HL-60 (cell line): ENCODE results near the gene SUSD5.

ENCODE experiments used
- DNase-seq, 2 experiments: peaks; one replicate each; pipeline ENCODE4 v3.0.0-alpha.2; 2010 to 2020; ENCODE audit warnings: low read depth in 1 of 2, low spot score in 1 of 2
- H3K27ac ChIP-seq: fragments of 250-450 bp; sonication (Bioruptor Pico); replicated peaks from 2 replicates; pipeline ENCODE4 v1.5.1; 2020; ENCODE audit warnings: mild to moderate bottlenecking, moderate library complexity
- H3K27me3 ChIP-seq: fragments of 250-450 bp; sonication (Bioruptor Pico); 2 replicates; pipeline ENCODE4 v1.5.1; 2021; ENCODE audit warnings: mild to moderate bottlenecking, moderate library complexity; ENCODE audit not compliant: insufficient read depth, poor library complexity, severe bottlenecking
- H3K4me3 ChIP-seq: replicated peaks from 2 replicates; pipeline ENCODE4 v1.5.1; 2011; ENCODE audit warnings: mild to moderate bottlenecking, control low read depth, low read length; ENCODE audit not compliant: insufficient read depth
- GABPA ChIP-seq: IDR thresholded peaks from 2 replicates; pipeline ENCODE4 v1.6.1; 2012; ENCODE audit warnings: low read depth
- POLR2AphosphoS5 ChIP-seq: IDR thresholded peaks from 2 replicates; pipeline ENCODE4 v1.6.1; 2012; ENCODE audit warnings: low read depth
- REST ChIP-seq: IDR thresholded peaks from 2 replicates; pipeline ENCODE4 v1.6.1; 2012; ENCODE audit warnings: low read depth; ENCODE audit not compliant: insufficient replicate concordance
- SPI1 ChIP-seq: IDR thresholded peaks from 2 replicates; pipeline ENCODE4 v1.6.1; 2012; ENCODE audit warnings: low read depth, mild to moderate bottlenecking, borderline replicate concordance
- TF ChIP-seq, protein P1 (sequence below): IDR thresholded peaks from one replicate; pipeline ENCODE4 v1.5.1; 2011; ENCODE audit warnings: low read length, control low read depth, inconsistent platforms; ENCODE audit not compliant: insufficient read depth

SUSD5 gene

DNA sequence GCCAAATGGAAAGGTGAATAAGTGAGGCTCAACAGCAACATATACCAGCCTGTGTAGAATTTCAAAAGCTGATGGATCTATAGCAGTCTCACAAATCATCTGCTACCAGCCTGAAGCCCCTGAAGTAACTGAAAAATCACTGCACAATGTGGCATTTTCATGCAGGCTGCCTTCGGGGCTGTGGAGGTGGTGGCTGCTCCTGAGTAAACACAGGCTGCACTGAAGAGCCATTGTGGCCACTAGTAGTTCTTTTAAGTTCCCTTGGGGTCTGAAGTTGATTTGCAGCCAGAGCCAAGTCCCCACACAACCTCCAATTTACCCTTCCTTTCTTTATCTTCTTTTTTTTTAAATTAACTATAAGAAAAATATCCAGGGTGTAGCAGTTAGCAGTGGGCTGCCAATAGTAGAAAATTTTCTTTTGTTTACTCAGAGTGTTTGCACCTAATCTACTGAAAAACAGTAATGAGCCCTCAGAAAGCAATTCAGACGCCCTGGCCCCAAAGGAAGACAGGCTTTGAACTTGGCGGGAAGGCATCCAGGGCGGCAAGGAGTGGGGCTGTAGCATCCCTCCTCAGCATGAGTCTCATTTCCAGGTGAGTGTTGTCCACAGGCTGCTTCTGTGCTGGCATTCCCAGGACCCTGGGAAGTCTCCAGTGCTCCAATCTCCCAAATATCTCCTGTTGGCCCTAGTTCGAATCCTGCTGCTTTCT lies 13.3 kb upstream of the SUSD5 start:
- no peak for TF ChIP-seq SPI1
- TF ChIP-seq POLR2AphosphoS5, result no peak
- no peak for TF ChIP-seq GABPA
- TF ChIP-seq REST, result no peak
- TF ChIP-seq, protein P1, sequence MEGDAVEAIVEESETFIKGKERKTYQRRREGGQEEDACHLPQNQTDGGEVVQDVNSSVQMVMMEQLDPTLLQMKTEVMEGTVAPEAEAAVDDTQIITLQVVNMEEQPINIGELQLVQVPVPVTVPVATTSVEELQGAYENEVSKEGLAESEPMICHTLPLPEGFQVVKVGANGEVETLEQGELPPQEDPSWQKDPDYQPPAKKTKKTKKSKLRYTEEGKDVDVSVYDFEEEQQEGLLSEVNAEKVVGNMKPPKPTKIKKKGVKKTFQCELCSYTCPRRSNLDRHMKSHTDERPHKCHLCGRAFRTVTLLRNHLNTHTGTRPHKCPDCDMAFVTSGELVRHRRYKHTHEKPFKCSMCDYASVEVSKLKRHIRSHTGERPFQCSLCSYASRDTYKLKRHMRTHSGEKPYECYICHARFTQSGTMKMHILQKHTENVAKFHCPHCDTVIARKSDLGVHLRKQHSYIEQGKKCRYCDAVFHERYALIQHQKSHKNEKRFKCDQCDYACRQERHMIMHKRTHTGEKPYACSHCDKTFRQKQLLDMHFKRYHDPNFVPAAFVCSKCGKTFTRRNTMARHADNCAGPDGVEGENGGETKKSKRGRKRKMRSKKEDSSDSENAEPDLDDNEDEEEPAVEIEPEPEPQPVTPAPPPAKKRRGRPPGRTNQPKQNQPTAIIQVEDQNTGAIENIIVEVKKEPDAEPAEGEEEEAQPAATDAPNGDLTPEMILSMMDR, result no peak
- H3K27ac ChIP-seq, result no peak overlapping the region
- H3K27me3 ChIP-seq, result no peaks in the 10 kb centered on the region
- DNase-seq, result no peak
- no peak overlapping the region for H3K4me3 ChIP-seq

DNA sequence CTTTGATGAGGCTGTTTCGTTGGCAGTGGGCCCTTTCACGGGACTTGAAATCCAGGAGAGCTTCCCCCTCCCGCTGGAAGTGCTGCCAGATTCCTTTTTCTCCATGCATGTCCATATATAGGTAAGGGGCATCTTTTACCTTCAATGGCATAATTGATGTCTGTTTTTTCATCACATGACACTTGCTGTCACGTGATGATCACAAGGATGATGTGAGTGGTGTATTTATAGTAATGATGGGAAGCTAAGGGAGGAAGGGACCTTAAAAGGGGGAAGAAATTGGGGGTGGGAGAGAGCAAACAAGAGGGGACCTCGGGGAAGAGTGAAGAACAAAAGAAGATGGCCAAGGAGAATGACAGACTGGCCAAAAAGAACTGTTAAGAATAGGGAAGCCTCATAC lies 11.3 kb upstream of the SUSD5 start:
- Histone ChIP-seq H3K27ac (no peak overlapping the region), H3K27me3 (no peaks in the 10 kb centered on the region), H3K4me3 (no peak overlapping the region)
- no peak for TF ChIP-seq REST
- no peak for TF ChIP-seq GABPA
- no peak for TF ChIP-seq POLR2AphosphoS5
- TF ChIP-seq, protein P1, result no peak
- no peak for TF ChIP-seq SPI1
- DNase-seq, result no peak

- DNase-seq, result no peak
- Histone ChIP-seq H3K27ac (no peak overlapping the region), H3K27me3 (no peaks in the 10 kb centered on the region), H3K4me3 (no peak overlapping the region)
- TF ChIP-seq GABPA (no peak), REST (no peak), SPI1 (no peak), POLR2AphosphoS5 (no peak)
- TF ChIP-seq, protein P1, result no peak
These were observed 10.5 kb upstream of the SUSD5 start for GRCh38 chr3:33229066-33229465.
